ENCODE results near the gene BHLHE40. TPM values are rescaled to one million over a fixed set of nuclear protein-coding genes. Genes with fewer than 3 reads are reported as not detected.

BHLHE40 gene
- polyA plus RNA-seq, 1 donor = 24.2 TPM

DNA sequence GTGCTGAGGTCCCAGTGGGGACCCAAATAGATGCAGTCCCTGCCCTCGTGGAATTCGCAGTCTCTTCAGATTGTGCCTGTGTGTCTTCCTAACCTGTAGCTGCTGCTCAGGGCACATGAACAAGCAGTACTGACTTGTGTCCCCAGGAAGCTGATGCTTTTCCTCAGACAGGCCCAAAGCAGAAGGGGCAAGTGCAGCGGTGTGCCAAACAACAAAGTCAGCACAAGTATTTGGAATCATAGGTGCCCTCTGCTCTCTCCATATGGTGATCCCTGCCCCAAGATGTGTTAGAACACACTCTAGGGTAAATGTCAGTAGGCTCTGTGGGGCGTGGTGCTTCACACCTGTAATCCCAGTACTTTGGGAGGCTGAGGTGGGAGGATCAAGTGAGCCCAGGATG, 21.9 kb downstream of the BHLHE40 start:
- DNase-seq (ENCODE audit: low read depth) = no peak

DNA sequence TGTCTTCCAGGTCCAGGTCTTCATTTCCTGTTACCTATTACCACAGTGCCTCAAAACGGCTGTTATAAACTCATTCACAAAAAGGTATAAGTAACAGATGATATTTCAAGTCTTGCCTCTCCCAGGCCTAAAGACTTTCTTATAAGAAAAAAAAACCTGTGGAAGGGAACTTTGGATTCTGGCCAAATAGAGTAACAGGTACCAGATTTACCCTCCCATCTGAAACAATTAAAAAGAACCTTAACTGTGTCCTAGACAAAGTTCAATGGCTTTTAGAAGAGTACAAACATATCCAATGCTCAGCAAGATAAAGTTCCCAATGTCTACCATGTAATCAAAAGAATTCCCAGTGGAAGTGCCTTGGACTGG, 22.6 kb downstream of the BHLHE40 start:
- DNase-seq (ENCODE audit: low read depth) = no peak

DNA sequence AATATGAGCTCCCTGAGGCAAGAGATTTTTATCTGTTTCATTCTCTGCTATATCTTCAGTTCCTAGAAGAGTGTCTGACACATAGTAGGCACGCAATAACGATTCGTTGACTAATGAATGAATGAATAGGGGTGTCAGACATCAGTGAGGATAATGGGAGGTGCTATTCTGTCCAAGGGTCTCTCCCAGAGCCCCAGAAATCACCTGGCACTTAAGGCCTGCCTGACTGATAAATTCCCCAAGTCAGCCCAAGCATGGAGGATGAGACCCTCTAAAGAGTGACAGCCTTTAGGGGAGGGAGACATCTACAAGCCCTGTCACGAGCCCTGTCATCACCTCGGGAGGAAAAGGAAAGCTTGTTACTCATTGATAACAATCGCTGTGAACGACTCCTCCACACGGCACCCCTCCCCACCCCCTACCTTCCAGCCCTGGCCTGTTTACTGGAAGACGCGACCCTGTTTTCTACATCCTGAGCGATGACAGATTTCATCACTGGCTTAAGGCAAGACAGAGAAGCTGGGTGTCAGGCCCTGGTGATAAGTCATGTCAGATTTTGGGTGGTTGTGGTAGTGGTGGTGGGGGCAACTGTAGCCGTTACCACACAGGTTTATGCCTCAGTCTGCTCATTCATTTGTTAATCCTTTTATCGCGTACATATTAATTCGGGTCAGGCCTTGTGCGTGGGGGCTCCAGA, 23.1 kb downstream of the BHLHE40 start:
- no peak for DNase-seq (ENCODE audit: low read depth)

DNA sequence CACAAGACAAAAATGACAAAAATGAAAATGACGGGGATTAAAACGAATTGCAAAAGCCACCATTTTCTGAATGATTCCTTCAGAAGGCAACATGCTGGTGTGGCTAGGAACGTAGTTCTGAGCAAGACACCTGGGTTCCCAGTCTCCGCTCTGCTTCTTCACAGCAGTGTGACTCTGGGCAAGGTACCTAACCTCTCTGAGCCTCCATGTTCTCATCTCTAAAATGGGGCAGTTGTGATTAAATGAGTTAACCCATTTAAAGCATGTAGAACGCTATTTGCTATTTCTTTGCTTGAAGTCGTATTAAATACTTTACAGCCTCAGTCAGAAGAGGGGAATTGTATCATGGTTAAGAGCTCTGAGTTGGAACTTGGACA, 23.6 kb downstream of the BHLHE40 start:
- no peak for DNase-seq (ENCODE audit: low read depth)

DNA sequence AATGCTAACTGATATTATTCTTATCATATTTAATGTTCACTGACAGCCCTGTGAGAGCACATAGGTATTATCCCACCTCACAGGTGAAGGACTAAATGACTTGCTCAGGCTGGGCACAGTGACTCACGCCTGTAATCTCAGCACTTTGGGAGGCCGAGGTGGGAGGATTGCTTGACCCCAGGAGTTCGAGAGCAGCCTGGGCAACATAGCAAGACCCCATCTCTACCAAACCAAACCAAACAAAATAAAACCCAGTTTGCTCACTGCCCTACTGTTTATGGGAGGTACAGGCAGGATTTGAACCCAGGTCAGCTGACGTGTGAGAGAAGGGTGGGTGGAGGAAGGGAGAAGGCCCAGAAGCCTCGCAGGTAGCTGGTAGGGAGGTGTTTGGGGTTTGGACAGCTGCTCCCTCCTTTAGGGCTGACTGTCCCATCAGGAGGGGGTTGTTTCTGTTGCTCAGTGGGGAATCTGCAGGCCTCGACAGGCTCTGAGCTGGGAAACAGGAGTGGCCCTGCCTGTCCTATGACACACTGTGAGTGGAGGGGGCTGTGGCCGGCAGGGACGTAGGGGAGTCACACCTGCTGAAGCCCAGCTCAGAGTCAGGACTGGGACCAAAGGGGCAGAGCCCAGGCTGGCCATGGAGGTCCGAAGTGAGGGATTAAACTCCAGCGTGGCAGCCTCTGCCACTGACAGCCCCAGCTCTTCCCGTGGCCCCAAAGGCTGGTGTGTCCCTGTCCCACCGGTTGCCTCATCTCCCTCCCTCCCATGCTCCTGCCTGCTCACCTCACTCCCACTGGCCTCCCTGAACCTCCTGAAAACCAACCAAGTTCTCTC, 25.3 kb downstream of the BHLHE40 start:
- no peak for DNase-seq (ENCODE audit: low read depth)

DNA sequence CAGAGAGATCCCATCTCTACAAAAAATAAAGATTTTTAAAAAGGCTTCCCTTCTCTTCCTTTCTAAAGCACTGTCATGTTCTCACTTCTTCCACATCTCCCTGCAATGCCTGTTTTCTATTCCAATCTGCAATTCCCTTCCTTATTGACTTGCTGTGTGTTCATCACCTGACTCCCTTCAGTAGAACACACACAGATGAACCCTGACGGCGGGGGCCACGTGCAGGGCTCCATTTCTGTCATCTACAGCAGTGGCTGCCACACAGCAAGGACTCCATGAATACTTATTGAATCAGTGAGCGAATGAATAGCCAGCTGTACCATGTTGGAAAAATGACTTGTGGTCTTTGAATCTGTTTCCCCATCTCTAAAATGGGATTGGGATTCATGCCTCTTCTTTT, 26.1 kb downstream of the BHLHE40 start:
- no peak for DNase-seq (ENCODE audit: low read depth)

DNA sequence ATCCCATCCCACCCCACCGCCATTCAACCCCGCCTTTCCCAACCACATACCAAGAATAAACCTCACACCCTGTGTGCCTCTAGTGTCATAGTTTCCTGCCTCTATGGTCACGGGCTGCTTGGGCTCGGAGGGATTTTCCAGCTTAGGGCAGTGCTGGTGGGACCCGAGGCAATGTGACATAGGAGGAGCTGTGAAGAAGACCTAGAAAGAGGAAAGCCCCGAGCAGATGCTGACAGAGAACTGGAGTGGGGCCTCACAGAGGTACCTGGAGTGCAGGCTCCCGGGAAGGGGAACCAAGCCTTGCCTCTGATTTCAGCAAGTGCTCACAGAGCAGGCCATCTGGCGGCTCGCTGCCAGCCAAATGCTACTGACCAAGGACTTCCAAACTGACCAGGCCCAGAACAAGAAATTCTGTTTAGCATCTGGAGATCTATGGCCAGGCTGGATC, 27.5 kb downstream of the BHLHE40 start:
- no peak for DNase-seq (ENCODE audit: low read depth)

DNA sequence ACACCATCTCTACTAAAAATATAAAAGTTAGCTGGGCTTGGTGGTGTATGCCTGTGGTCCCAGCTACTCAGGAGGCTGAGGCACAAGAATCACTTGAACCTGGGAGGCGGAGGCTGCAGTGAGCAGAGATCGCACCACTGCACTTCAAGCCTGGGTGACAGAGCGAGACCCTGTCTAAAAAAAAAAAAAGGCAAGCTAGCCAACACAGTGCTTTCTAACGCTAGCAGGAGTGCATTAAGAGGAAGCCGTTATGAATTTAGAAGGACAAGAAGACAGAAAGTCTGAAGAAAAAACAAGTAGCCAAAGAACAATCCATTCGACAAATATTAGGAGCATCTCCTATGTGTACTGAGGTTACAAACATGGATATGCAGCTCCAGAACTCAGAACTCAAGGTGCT, 28.6 kb downstream of the BHLHE40 start:
- no peak for DNase-seq (ENCODE audit: low read depth)

DNA sequence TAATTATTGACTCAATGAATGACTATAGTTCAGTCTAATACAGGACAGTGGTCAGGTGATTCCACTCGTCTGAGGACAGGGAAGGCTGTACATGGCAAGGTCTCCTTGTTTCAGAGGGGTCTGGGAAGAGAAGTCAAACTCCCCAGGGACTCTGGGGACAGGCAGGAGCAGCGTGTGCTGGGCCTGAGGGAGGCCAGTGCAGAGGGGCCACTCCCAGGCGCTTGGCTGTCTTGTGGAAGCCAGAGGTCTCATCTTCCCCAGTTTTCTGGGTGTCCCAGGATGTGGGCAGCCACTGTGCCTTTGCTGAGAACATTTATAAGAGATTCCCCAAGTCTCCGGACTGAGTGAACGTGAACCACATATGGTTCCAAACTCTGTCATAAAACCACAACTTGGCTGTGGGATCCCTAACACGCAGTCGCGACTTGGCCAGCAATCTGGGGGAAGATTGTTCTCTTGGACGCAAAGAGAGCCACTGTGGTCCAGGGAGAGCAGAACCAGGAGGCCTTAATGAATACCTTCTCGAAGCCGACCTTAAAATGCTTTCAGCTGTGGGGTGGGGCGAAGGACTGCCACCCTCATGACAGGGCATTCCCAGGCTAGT, 30.4 kb downstream of the BHLHE40 start:
- DNase-seq (ENCODE audit: low read depth) = no peak

DNA sequence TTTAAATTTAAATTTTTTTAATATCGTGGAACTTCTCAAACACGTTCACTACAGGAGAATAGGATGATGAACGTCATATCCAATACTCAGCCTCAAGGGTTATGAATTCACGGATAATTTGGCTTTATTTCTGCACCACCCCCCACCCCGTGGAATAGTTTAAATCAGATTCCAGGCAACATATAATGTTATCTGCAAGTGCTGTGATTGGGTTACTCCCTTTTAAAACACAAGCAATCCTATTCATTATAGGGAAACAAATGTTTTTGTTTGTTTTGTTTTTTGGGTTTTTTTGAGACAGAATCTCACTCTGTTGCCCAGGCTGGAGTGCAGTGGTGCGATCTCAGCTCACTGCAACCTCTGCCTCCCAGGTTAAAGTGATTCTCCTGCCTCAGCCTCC, 30.9 kb downstream of the BHLHE40 start:
- no peak for DNase-seq (ENCODE audit: low read depth)

DNA sequence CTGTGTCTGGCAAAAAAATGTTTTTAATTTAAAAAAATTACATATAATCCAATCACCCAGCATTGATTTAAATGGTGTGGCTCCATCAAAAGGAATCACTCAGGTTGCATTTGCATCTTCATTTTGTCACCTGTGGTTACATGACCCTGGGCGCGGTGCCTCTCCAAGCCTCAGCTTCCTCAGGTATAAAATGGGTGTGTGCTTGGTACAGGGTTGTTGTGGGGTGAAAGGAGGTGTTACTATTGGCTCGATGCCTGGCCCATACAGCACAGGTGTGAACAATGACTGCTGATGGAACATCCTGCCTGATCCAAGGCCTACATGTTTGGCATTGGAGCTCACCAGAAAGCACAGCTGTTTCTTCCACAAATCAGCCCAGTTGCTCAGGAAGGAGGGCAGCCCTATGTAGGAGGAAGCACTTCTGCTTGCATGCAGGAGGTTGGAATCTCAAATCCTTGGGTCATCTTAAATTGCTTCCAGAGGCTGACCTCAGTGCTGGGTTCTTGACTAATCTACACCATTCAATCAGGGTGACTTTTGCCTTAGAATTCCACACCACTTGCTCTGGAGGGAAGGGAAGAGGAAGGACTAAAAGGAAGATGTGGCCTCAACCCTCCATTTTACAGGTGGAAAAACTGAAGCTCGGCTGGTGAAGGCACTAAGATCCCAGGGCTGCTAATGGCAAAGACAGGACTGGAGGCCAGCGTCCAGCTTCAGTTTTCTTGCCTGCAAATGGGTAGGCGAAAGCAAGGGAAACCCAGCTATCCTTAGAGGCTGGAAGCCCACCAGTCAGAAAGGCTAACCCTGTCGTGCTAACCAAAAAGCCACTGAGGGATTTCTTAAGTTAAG, 31.7 kb downstream of the BHLHE40 start:
- DNase-seq (ENCODE audit: low read depth) = no peak

DNA sequence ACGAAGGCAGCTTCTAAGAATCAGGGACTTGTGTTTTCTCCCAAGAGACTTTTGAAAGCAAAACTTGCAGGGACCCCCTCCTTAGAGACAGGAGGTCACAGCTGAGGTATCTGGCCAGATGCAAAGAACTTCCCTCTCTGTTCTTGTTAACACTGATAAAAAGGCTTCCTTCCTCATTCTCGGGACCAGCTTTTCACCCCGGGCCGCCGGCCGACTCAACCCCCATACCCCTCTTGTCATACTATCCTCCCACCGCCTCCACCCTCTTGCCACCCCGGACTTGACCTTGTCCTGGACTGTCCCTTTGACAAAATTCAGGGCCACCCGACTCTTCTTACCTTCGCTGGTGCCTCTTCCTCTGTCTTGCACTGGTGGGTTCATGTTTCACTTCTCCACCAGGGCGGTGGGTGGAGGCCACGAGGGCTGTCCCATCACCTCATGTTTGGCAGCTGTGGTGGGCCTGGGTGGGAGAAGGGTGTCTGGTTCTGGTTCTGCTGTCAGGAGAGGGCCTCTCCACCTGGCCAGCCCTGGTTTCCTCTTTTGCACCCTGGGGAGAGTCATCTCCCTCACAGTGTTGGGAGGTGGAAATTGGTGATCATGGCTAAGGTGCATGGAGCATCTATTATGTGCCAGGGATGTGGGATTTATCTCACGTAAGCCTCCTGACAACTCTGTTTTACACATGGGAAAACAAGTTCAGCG, 32.5 kb downstream of the BHLHE40 start:
- no peak for DNase-seq (ENCODE audit: low read depth)

DNA sequence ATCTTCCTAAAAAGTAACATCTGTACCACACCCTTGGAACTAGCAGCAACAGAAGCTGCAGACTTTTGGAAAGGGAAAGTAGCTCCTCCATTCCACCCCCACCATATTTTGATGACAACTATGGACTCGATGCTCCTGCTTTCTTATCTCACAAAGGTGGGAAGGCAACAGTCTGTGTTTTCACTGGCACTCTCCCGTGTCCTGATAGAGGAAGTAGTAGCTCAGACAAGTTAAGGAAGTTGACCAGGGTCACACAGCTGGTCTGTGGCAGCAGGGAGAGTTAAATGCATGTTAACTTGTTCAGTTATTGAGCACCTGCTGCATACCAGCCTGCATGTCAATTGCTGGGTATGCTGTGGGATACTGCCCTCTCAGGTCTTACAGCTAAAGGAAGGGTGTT, 33.1 kb downstream of the BHLHE40 start:
- no peak for DNase-seq (ENCODE audit: low read depth)

DNA sequence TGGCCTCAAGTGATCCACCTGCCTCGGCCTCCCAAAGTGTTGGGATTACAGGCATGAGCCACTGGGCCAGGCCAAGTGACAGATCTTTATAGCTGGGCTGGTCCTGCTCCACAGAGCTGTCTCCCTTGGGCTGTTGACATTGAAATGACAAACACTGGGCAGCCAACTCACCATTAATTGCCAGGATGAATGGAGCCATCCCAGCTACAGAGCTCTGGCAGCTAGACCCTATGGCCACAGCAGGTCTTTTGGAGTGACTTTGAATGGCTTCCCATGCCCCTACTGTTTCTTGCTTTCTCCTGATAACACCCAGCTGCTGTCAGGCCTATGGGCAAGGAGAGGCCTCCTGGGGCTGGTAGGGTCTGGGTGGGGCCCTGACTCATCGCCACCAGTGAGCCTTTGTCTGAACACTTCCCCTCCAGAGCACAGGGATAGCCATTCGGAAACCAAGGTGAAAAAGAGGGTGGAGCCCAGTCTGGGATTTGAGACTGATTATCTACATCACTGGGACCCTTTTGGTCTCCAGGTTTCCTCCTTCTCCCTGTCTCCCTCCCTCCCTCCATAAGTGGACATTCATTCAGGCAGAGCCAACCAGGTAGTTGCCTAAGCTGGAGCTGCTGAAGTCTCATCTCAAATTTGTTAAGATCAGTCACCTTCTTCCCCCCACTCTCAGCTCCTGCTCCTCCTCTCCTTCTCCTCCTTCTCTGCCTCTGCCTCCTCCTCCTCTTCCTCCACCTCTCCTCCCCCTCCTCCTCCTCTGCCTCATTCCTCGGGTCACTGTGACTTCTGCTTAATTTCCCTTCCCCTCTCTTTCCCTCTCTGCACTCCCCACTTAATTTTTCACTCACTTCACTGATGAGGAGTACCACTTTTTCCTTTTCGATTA, 34.0 kb downstream of the BHLHE40 start:
- DNase-seq (ENCODE audit: low read depth) = no peak

DNA sequence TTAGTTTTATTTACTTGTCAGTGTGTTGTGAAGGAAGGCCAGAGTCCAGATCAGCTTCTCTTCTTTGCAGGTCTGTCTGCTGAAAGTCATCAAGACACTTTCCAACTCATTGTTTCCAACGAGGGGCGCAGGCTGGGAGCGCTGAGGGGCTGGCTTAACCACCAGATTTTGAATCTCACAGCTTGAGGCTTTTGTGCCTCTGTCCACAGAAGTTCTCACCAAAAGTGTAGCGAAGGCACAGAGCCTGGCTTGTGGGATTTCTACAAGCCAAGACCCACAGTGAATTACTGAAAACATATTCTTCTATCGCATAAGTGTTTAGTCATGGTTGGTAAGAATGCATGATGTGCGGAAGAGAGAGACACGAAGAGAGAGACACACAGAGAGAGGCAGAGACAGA, 35.2 kb downstream of the BHLHE40 start:
- DNase-seq (ENCODE audit: low read depth) = no peak

DNA sequence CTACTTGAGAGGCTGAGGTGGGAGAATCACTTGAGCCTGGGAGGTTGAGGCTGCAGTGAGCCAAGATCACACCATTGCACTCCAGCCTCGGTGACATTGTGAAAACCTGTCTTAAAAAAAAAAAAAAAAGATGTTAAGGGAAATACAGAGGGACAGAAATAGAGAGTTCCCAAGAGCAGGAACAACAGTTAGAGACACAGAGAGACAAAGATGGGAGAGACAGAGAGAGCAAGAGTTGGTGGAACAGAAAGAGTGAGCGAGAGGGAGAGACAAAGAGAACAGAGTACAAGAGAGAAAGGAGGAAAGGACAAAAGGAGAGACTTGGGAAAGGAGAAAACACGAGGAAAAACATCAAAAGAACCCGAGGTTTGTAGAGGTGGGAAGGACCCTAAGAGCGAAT, 35.8 kb downstream of the BHLHE40 start:
- no peak for DNase-seq (ENCODE audit: low read depth)

DNA sequence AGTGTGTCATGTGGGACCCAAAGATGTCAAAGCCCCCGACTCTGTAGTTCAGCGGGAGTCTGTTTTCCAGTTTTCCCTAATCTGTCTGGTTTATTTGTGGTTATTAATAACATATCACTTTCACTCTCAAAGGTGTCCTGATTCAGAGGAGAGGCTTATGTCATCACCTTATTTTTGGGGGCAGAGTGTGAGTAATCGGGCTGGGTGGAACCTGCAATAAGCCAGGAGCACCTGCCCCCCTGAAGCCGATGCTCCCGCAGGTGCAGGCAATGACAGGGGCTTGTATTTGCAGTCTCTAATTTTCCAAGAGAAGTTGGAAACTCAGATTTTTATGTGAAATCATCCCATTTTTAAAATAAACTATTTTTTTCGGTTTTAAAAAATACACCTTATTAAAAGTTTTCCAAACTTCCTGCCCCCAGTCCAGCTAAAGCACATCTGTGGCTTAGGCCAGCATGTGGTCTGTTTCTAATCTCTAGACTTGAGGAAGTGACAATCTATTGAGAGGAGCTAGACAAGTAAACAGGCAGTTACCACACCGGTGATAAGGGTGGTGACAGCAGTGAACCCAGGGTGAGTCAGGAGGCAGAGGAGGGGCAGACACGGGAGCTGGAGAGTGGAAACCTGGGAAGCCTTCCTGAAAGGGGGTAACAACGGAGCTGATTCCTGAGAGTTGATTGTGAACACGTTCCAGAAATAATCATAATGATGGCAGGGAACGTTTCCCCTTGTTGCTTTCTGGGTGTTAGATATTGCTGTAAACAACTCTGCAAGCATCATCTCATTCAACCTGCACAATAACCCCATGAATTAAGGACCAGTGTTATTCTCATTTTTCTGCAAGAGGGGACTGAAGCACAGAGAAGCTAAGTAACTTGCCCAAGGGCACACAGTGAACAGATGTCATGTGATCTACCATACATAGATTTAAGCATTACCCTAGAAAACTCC, 37.2 kb downstream of the BHLHE40 start:
- DNase-seq (ENCODE audit: low read depth) = no peak

DNA sequence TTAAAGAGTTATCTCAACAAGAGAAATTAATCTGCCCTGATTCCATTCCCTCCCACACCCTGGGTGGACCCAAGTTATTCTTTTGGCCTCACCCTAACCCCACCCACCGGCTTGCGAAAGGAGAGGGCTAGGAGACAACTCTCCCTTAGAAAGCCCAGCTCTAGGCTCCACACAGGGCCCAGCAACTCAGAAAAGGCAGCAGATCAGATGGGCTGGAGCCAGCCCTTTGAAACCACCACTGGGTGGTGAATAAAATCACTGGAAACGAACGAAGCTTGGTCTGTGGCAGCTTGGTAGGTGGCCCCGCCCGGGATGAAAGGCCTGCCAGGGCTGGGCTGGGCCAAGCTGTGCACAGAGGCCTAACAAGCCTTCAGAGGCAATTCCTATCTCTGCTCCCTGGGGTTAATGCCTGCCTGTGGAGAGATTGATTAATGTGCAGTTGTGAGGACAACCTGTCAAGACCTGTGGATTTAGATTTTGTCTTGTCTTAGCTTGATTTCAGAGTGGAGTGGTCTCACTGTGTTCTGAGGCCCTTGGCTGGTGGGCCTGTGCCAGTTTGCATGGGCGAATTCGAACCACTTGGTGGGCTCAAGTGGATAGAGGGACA, 38.8 kb downstream of the BHLHE40 start:
- no peak for DNase-seq (ENCODE audit: low read depth)

All from forelimb muscle (tissue), 1 donor.